Kidney capillary endothelial cell (primary cell): ENCODE results near the gene OR52K2.
"Not testable (repeated sequence)": the region's sequence is repeated elsewhere in the genome, so short reads cannot be mapped to it uniquely, and the experiment has no call there.

Experiments
- DNase-seq: peaks from one replicate; pipeline ENCODE4 v3.0.0-alpha.2; 2018; ENCODE audit warnings: low spot score

OR52K2 gene

GRCh38 chr11:4480577-4481239 is 31.6 kb downstream of the OR52K2 start:
- peak; percentile 76 for DNase-seq

DNA sequence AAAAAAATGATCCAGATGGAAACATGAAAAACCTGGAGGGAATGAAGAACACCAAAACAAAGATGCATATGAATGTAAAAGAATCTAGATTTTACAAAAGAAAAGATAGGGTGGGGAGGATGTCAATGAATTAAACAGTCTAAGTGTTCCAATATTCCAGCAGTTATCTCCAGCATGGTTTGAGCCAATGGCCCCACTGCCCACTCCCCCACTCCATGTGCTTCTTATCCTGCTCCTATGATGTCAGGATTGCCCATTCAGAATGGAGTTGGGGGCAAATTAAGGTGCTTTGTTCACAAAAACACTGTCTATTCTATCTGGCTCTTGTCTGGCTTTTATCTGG is 32.1 kb downstream of the OR52K2 start:
- DNase-seq = no peak

- DNase-seq = no peak
Observed at GRCh38 chr11:4482445-4482844, 33.4 kb downstream of the OR52K2 start, which contains the start of gene OR52K1. Gene OR52K1 (plus strand): TSS chr11:4482646. CDS start chr11:4488901, 6,255 bp downstream.

DNA sequence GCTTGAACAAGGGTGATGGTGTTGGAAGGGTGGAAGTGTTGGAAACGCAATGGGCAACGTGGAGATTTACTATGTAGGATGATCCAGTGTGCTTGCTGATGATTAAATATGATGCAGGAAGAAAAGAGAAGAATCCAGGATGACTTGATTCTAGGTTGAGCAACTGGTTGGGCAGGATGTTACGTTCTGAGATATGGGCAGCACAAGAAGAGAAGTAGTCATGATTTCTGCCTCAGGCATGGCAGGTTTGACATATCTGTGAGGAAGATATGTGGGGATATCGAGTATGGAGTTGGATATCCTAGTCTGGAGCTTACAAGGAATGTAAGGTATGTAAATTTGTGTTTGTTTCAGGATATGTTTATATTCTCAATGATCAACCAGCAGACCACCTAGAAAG is 35.2 kb downstream of the OR52K2 start:
- DNase-seq = no peak

DNA sequence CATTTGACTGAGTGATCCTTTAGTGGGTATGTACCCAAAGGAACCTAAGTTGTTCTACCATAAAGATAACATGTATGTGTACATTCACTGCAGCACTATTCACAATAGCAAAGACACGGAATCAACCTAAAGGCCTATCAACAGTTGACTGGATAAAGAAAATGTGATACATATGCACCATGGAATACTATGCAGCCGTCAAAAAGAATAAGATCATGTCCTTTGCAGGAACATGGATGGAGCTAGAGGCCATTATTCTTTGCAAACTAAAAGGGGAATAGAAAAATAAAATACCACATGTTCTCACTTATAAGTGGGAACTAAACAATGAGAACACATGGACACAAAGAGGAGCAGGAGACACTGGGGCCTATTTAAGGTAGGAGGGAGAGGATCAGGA is 42.3 kb downstream of the OR52K2 start:
- DNase-seq = not testable (repeated sequence)

DNA sequence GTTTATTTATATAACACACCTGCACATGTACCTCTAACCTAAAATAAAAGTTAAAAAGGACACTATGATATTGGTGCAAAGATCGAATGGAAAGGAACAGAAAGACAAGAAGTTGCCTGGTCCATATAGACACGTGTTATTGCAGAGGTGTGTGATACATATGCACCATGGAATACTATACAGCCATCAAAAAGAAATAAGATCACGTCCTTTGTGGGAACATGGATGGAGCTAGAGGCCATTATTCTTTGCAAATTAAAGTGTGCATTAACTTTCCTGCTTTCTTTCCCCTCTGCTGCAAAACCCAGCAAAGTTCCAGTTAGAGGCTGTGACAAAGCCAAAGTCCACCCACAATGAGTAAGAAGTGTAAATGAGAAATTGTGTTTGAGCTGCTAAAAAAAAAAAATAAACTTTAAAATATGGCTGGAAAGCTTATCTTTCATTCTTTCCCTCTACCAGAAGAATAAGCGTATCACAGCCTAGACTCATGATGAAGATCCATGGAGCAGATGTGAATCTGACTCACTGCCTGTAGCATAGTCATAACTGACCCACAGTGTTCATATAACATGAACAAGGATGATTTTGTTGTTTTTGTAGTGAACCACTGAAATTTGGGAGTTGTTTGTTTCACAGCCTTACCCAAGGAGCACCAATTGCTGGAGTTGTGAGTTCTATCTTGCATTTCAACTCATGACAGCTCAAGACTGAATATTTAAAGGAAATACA is 42.9 kb downstream of the OR52K2 start:
- DNase-seq = no peak

- DNase-seq = no peak
Observed at GRCh38 chr11:4493480-4493818, 44.4 kb downstream of the OR52K2 start.

GRCh38 chr11:4495487-4495886 is 46.4 kb downstream of the OR52K2 start:
- DNase-seq = no peak

DNA sequence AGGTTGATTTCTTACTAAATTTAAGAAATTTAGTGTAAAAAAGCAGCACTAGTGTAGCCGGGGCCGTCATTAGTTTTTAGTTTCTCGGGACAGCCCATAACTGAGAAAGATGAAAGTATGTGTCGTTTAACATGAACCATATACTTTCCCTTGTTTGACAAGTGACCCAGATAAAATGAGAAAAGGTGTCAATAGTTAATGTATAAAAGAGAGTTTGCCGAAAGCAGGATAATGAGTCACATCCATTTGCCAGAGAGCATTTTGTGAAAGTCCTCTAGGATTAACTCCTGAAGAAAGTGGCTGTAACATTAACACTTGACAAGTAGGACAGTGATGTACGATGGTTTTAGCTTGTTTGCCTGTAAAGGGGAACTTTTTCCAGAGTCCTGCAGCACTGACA is 46.9 kb downstream of the OR52K2 start:
- no peak for DNase-seq

- no peak for DNase-seq
Observed at GRCh38 chr11:4496557-4497248, 47.6 kb downstream of the OR52K2 start.
